Tibial nerve (tissue), 4 donors: ENCODE data around the gene RXYLT1.

ENCODE experiments used
- EP300 ChIP-seq, 2 donors: sonication (generic); formaldehyde crosslinking; IDR thresholded peaks; one replicate each; pipeline ENCODE4 v1.6.1; 2017; ENCODE audit warnings: antibody characterized with exemption in 2 of 2, mild to moderate bottlenecking in 1 of 2
- POLR2A ChIP-seq, 2 donors: fragments of 450-650 bp; IDR thresholded peaks; one replicate each; pipeline ENCODE4 v1.6.1; 2017; ENCODE audit warnings: antibody characterized with exemption in 2 of 2, mild to moderate bottlenecking in 2 of 2, moderate library complexity in 2 of 2
- TF ChIP-seq, protein P1 (sequence below), 5 experiments: fragments of 200-600 bp in 3 of 5; fragments of 450-650 bp in 2 of 5; sonication (generic) in 3 of 5; IDR thresholded peaks; one replicate each; pipeline ENCODE4 v1.5.1; 2016 to 2019; ENCODE audit warnings: antibody characterized with exemption in 5 of 5, mild to moderate bottlenecking in 3 of 5, moderate library complexity in 2 of 5

DNA sequence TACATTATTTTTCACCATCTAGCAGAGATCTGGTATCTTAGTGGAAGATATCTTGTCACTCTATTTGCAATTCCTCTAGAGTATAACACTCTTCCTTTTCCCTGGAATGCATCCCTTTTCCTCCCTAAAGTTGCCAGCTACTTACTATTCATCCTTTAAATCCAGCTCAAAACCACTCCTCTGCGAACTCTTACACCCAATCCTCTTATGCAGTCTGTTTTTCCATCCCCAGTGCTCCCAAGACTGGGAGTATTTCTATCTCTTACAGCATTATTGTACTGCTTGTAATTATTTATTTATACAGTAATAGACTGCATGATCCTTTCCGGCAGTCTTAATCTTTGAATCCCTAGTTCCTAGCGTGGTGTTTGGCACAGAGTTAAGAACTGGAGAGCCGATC is 61.9 kb downstream of the RXYLT1 start:
- TF ChIP-seq, protein P1, sequence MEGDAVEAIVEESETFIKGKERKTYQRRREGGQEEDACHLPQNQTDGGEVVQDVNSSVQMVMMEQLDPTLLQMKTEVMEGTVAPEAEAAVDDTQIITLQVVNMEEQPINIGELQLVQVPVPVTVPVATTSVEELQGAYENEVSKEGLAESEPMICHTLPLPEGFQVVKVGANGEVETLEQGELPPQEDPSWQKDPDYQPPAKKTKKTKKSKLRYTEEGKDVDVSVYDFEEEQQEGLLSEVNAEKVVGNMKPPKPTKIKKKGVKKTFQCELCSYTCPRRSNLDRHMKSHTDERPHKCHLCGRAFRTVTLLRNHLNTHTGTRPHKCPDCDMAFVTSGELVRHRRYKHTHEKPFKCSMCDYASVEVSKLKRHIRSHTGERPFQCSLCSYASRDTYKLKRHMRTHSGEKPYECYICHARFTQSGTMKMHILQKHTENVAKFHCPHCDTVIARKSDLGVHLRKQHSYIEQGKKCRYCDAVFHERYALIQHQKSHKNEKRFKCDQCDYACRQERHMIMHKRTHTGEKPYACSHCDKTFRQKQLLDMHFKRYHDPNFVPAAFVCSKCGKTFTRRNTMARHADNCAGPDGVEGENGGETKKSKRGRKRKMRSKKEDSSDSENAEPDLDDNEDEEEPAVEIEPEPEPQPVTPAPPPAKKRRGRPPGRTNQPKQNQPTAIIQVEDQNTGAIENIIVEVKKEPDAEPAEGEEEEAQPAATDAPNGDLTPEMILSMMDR (IDR thresholded peaks at IDR 0.05), result no peak
- no peak for TF ChIP-seq POLR2A (IDR thresholded peaks at IDR 0.05)
- no peak for TF ChIP-seq EP300 (IDR thresholded peaks at IDR 0.05)
